Hematopoietic multipotent progenitor cell treated with erythropoietin and hydrocortisone succinate and interleukin-3 and kit ligand, for 8 days (in vitro differentiated cells): ENCODE measurements around the gene IL19.

Experiments
- DNase-seq: peaks from one replicate; pipeline ENCODE4 v3.0.0-alpha.2; 2015

Gene IL19

GRCh38 chr1:206866062-206866461, 95.5 kb downstream of the IL19 start:
- DNase-seq: no peak

GRCh38 chr1:206867239-206867638, 96.7 kb downstream of the IL19 start:
- no peak for DNase-seq

GRCh38 chr1:206867716-206868115, 97.1 kb downstream of the IL19 start:
- DNase-seq: no peak

- DNase-seq: no peak
These were observed 97.7 kb downstream of the IL19 start for GRCh38 chr1:206868264-206868663.

GRCh38 chr1:206872139-206872538, 101.6 kb downstream of the IL19 start:
- no peak for DNase-seq

GRCh38 chr1:206873603-206874188, 103.1 kb downstream of the IL19 start:
- DNase-seq: no peak

GRCh38 chr1:206875752-206876377, 105.3 kb downstream of the IL19 start:
- DNase-seq: no peak

- DNase-seq: peak; percentile 12
These were observed 107.9 kb downstream of the IL19 start for GRCh38 chr1:206878456-206878855.

- no peak for DNase-seq
These were observed 109.7 kb downstream of the IL19 start for GRCh38 chr1:206880314-206880713.

- DNase-seq: no peak
These were observed 112.0 kb downstream of the IL19 start for GRCh38 chr1:206882555-206882954.

- no peak for DNase-seq
These were observed 112.6 kb downstream of the IL19 start for GRCh38 chr1:206883160-206883559.

GRCh38 chr1:206883876-206884275, 113.3 kb downstream of the IL19 start:
- DNase-seq: no peak

GRCh38 chr1:206885341-206886060, 114.9 kb downstream of the IL19 start:
- DNase-seq: no peak

- DNase-seq: no peak
These were observed 116.3 kb downstream of the IL19 start for GRCh38 chr1:206886831-206887230.

GRCh38 chr1:206887701-206888100, 117.1 kb downstream of the IL19 start:
- DNase-seq: no peak

GRCh38 chr1:206890125-206891060, 119.8 kb downstream of the IL19 start:
- no peak for DNase-seq

GRCh38 chr1:206891412-206891811, 120.8 kb downstream of the IL19 start:
- DNase-seq: no peak
